GM21723 (cell line): ENCODE results near the gene GNAS.
"Not testable (repeated sequence)": the region's sequence is repeated elsewhere in the genome, so short reads cannot be mapped to it uniquely, and the experiment has no call there.

ENCODE experiments used
- ATAC-seq: cut with Tn5 transposase; IDR thresholded peaks from one replicate; pipeline ENCODE4 v1.9.1; 2021; ENCODE audit warnings: mild to moderate bottlenecking, moderate library complexity; ENCODE audit not compliant: unreplicated experiment

The GNAS gene

GRCh38 chr20:58918621-58919020 is 66.1 kb downstream of the GNAS start:
- no peak for ATAC-seq

- no peak for ATAC-seq
Observed at GRCh38 chr20:58921564-58921963, 69.0 kb downstream of the GNAS start.

GRCh38 chr20:58922036-58922435 is 69.5 kb downstream of the GNAS start:
- no peak for ATAC-seq

GRCh38 chr20:58923117-58923712 is 70.7 kb downstream of the GNAS start:
- no peak for ATAC-seq

- ATAC-seq, result no peak
Observed at GRCh38 chr20:58926802-58927489, 74.4 kb downstream of the GNAS start.

- no peak for ATAC-seq
Observed at GRCh38 chr20:58927490-58928061, 75.1 kb downstream of the GNAS start.

GRCh38 chr20:58930496-58930895 is 78.0 kb downstream of the GNAS start:
- no peak for ATAC-seq

- ATAC-seq, result no peak
Observed at GRCh38 chr20:58932170-58932569, 79.7 kb downstream of the GNAS start.

GRCh38 chr20:58938078-58938477 is 85.6 kb downstream of the GNAS start:
- no peak for ATAC-seq

GRCh38 chr20:58938541-58938940 is 86.0 kb downstream of the GNAS start:
- no peak for ATAC-seq

GRCh38 chr20:58941471-58941870 is 89.0 kb downstream of the GNAS start:
- no peak for ATAC-seq

GRCh38 chr20:58942549-58942948 is 90.0 kb downstream of the GNAS start:
- ATAC-seq, result no peak

GRCh38 chr20:58944610-58945009 is 92.1 kb downstream of the GNAS start:
- no peak for ATAC-seq

GRCh38 chr20:58945965-58946631 is 93.6 kb downstream of the GNAS start:
- ATAC-seq, result no peak

GRCh38 chr20:58947797-58948388 is 95.4 kb downstream of the GNAS start:
- ATAC-seq, result not testable (repeated sequence)

GRCh38 chr20:58950603-58951002 is 98.1 kb downstream of the GNAS start:
- ATAC-seq, result no peak

- ATAC-seq, result no peak
Observed at GRCh38 chr20:58953050-58953449, 100.5 kb downstream of the GNAS start.

GRCh38 chr20:58956078-58956477 is 103.6 kb downstream of the GNAS start:
- no peak for ATAC-seq

- ATAC-seq, result no peak
Observed at GRCh38 chr20:58959652-58960051, 107.1 kb downstream of the GNAS start.
